HepG2 (cell line): ENCODE data around the gene HNRNPH3. TPM values are rescaled to one million over a fixed set of nuclear protein-coding genes. Genes with fewer than 3 reads are reported as not detected.
A peak's percentile ranks its signal among the peaks of the same experiment; 100 is the strongest.

Experiments
- ATAC-seq: fragments of 200-7000 bp; cut with Tn5 transposase; 3 replicates; pipeline ENCODE4 v1.9.1; 2020; ENCODE audit warnings: mild to moderate bottlenecking, moderate library complexity
- BruUV-seq: library from RNA; stranded (reverse); fragments of 400-500 nt; replicated peaks from 2 replicates; lab custom pipeline; 2021; lab: Mats Ljungman, UMichigan
- CTCF ChIA-PET: fragments of 300-600 bp; formaldehyde crosslinking; extraction: SDS; loops from one replicate; lab custom pipeline; 2021; ENCODE audit warnings: low total read pairs, inconsistent platforms, low intra/inter-chr PET ratio; lab: Yijun Ruan, JAX
- POLR2A ChIA-PET: fragments of 350-600 bp; sonication (Branson Sonifier 250); formaldehyde crosslinking; loops from one replicate; lab custom pipeline; 2020; ENCODE audit warnings: antibody characterized with exemption, inconsistent platforms; lab: Yijun Ruan, JAX
- DNase-seq: peaks from one replicate; pipeline ENCODE4 v3.0.0-alpha.2; 2015; ENCODE audit warnings: low spot score
- FAIRE-seq: peaks from 3 replicates; lab custom pipeline; 2011; peaks lifted over from hg19 to GRCh38; lab: Jason Lieb, UNC
- H2AFZ ChIP-seq: one replicate; pipeline ENCODE4 v1.6.1; 2011; ENCODE audit warnings: low read length, inconsistent platforms
- H3K27ac ChIP-seq: fragments of 300-600 bp; 3 replicates; pipeline ENCODE4 v1.8.0; 2011; ENCODE audit warnings: mixed run types, mild to moderate bottlenecking, mixed read lengths, low read length, inconsistent platforms; ENCODE audit not compliant: insufficient read depth; ENCODE audit errors: extremely low read length
- H3K27me3 ChIP-seq, 2 experiments: fragments of 200-600 bp in 1 of 2; 2 replicates in 1 of 2; 3 replicates in 1 of 2; pipeline versions ENCODE4 v1.6.0 to v1.8.0; 2011; ENCODE audit warnings: low read length in 2 of 2, mild to moderate bottlenecking in 2 of 2, moderate library complexity in 2 of 2, inconsistent platforms in 1 of 2; ENCODE audit not compliant: insufficient read depth in 2 of 2, control insufficient read depth in 1 of 2
- H3K36me3 ChIP-seq, 2 experiments: fragments of 200-600 bp in 1 of 2; replicated peaks in 1 of 2; 2 replicates in 1 of 2; 3 replicates in 1 of 2; pipeline versions ENCODE4 v1.5.1 to v1.8.0; 2011; ENCODE audit warnings: low read length in 2 of 2, inconsistent platforms in 1 of 2; ENCODE audit not compliant: insufficient read depth in 2 of 2, control insufficient read depth in 1 of 2
- H3K4me1 ChIP-seq: 2 replicates; pipeline ENCODE4 v1.5.1; 2012; ENCODE audit warnings: low read length, inconsistent platforms; ENCODE audit not compliant: insufficient read depth
- H3K4me2 ChIP-seq: 2 replicates; pipeline ENCODE4 v1.6.0; 2011; ENCODE audit warnings: low read depth, low read length, inconsistent platforms
- H3K4me3 ChIP-seq, 3 experiments: fragments of 200-600 bp in 1 of 3; sonication (generic), shearing (Covaris generic) in 1 of 3; replicated peaks in 1 of 3; 2 replicates each; pipeline ENCODE4 v1.5.1; 2011 to 2016; ENCODE audit warnings: low read length in 3 of 3, inconsistent platforms in 2 of 3, low read depth in 2 of 3, mild to moderate bottlenecking in 2 of 3, control low read depth in 1 of 3, mixed read lengths in 1 of 3; ENCODE audit not compliant: insufficient read depth in 1 of 3
- H3K79me2 ChIP-seq: one replicate; pipeline ENCODE4 v1.6.1; 2011; ENCODE audit warnings: low read length, inconsistent platforms; ENCODE audit not compliant: insufficient read depth
- H3K9ac ChIP-seq: 2 replicates; pipeline ENCODE4 v1.6.0; 2011; ENCODE audit warnings: mild to moderate bottlenecking, low read depth, low read length, inconsistent platforms; ENCODE audit not compliant: insufficient read depth
- H3K9me3 ChIP-seq: 2 replicates; pipeline ENCODE4 v1.5.1; 2012; ENCODE audit warnings: mild to moderate bottlenecking, low read length
- H4K20me1 ChIP-seq: 2 replicates; pipeline ENCODE4 v1.6.0; 2011; ENCODE audit warnings: inconsistent platforms, mild to moderate bottlenecking, low read length, moderate library complexity; ENCODE audit not compliant: insufficient read depth
- FIP1L1 ChIP-seq: fragments of 200-400 bp; formaldehyde crosslinking; IDR thresholded peaks from 2 replicates; pipeline ENCODE4 v1.6.1; 2018; ENCODE audit warnings: low read depth, mild to moderate bottlenecking, low read length, moderate library complexity, borderline replicate concordance; ENCODE audit not compliant: insufficient read depth
- MAF1 ChIP-seq: sonication (generic); formaldehyde crosslinking; IDR thresholded peaks from 2 replicates; pipeline ENCODE4 v1.5.0; 2020; ENCODE audit warnings: missing genetic modification reagents, borderline replicate concordance
- PRPF4 ChIP-seq: fragments of 200-400 bp; formaldehyde crosslinking; IDR thresholded peaks from 2 replicates; pipeline ENCODE4 v1.6.1; 2016; ENCODE audit warnings: low read length, low read depth; ENCODE audit not compliant: poor library complexity, severe bottlenecking
- PTBP1 ChIP-seq: fragments of 200-400 bp; formaldehyde crosslinking; IDR thresholded peaks from 2 replicates; pipeline ENCODE4 v1.6.1; 2018; ENCODE audit warnings: low read length, low read depth; ENCODE audit not compliant: poor library complexity, severe bottlenecking
- ZNF30 ChIP-seq: sonication (generic); formaldehyde crosslinking; IDR thresholded peaks from 2 replicates; pipeline ENCODE4 v1.5.0; 2020; ENCODE audit warnings: mild to moderate bottlenecking, missing genetic modification reagents
- ZNF383 ChIP-seq: sonication (generic); formaldehyde crosslinking; IDR thresholded peaks from 2 replicates; pipeline ENCODE4 v1.4.0; 2020; ENCODE audit warnings: missing genetic modification reagents, mild to moderate bottlenecking, borderline replicate concordance
- ZNF513 ChIP-seq: sonication (generic); formaldehyde crosslinking; conservative IDR thresholded peaks from 2 replicates; pipeline ENCODE4 v1.5.0; 2020; ENCODE audit warnings: missing genetic modification reagents
- ZSCAN22 ChIP-seq: sonication (generic); formaldehyde crosslinking; IDR thresholded peaks from 2 replicates; pipeline ENCODE4 v1.4.0; 2020; ENCODE audit warnings: mild to moderate bottlenecking, missing genetic modification reagents
- WGBS: methylation state at CpG from one replicate; pipeline ENCODE4 v1.1.6; 2017; ENCODE audit warnings: low lambda C conversion rate; 5-methylcytosine and 5-hydroxymethylcytosine counted together
- in situ Hi-C: cut with HindIII; loops from 2 replicates; pipeline ENCODE4 v1.10.0; 2017; ENCODE audit warnings: low pct_unique_long_range_greater_than_20kb; ENCODE audit not compliant: extremely low pct_ligation_motif_present
- intact Hi-C: fragments of 100-400 bp; cut with micrococcal nuclease; formaldehyde crosslinking; loops from one replicate; pipeline ENCODE4 v1.10.0; 2022; ENCODE audit not compliant: unreplicated experiment
- polyA plus RNA-seq, 8 experiments: library from polyadenylated mRNA; depleted of rRNA in 3 of 8; stranded (reverse) in 7 of 8; unstranded in 1 of 8; fragments of >200 nt; fragmentation: Illumina TruSeq in 4 of 8; extraction: Trizol in 4 of 8; gene quantifications; 2 replicates each; pipeline versions ENCODE4 v1.2.1 to v1.2.3, GENCODE V29; 2011 to 2016; ENCODE audit warnings: low read depth in 4 of 8, missing spikeins in 1 of 8, mixed read lengths in 1 of 8; ENCODE audit not compliant: insufficient read depth in 1 of 8
- total RNA-seq, 5 experiments: library from RNA; depleted of rRNA; stranded (reverse); fragments of >200 nt; fragmentation: Illumina TruSeq; extraction: Trizol; gene quantifications; 2 replicates each; pipeline ENCODE4 v1.2.3, GENCODE V29; 2016; ENCODE audit warnings: low read depth in 1 of 5
- TF ChIP-seq, protein P1 (sequence below): sonication (generic); formaldehyde crosslinking; IDR thresholded peaks from 2 replicates; pipeline ENCODE4 v1.5.1; 2020; ENCODE audit warnings: mild to moderate bottlenecking, moderate library complexity, missing genetic modification reagents

HNRNPH3 gene
- total and polyA plus RNA-seq, 2 of the 13 experiments (the other 11 are each of a cell fraction or from before 2014, with no cell fraction given), result 46.0 to 47.7 TPM

GRCh38 chr10:68330852-68331454 is 911 bp upstream of the HNRNPH3 start:
- BruUV-seq, result no TSS peak
- Histone ChIP-seq H3K9me3 (no peaks in the 10 kb centered on the region), H3K79me2 (peaks cover 41% of the 10 kb centered on the region), H3K4me2 (peak overlapping the region; percentile 79), H2AFZ (no peak overlapping the region), H4K20me1 (peaks cover 31% of the 10 kb centered on the region), H3K4me1 (peaks cover 43% of the 10 kb centered on the region), H3K4me3 (peak overlapping the region; percentile 90 to 98 (median 98); a peak in 5 of 6 replicates), H3K36me3 (no peaks in the 10 kb centered on the region; a peak in 1 of 5 replicates), H3K9ac (peak overlapping the region; percentile 98), H3K27me3 (no peaks in the 10 kb centered on the region; a peak in 1 of 5 replicates), H3K27ac (peak overlapping the region; percentile 95)
- TF ChIP-seq FIP1L1, result 0 out of 2 replicates have a peak, but pooled peaks have one; percentile 5
- TF ChIP-seq PRPF4, result peak; percentile 92
- TF ChIP-seq, protein P1, sequence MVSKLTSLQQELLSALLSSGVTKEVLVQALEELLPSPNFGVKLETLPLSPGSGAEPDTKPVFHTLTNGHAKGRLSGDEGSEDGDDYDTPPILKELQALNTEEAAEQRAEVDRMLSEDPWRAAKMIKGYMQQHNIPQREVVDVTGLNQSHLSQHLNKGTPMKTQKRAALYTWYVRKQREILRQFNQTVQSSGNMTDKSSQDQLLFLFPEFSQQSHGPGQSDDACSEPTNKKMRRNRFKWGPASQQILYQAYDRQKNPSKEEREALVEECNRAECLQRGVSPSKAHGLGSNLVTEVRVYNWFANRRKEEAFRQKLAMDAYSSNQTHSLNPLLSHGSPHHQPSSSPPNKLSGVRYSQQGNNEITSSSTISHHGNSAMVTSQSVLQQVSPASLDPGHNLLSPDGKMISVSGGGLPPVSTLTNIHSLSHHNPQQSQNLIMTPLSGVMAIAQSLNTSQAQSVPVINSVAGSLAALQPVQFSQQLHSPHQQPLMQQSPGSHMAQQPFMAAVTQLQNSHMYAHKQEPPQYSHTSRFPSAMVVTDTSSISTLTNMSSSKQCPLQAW (CRISPR knock-in tag), result 0 out of 2 replicates have a peak, but pooled peaks have one; percentile 1
- TF ChIP-seq MAF1 (CRISPR knock-in tag), result 0 out of 2 replicates have a peak, but pooled peaks have one; percentile 2
- no peak for TF ChIP-seq ZNF513
- 0 out of 2 replicates have a peak, but pooled peaks have one; percentile 4 for TF ChIP-seq ZNF30 (CRISPR knock-in tag)
- TF ChIP-seq ZSCAN22 (CRISPR knock-in tag), result no peak
- TF ChIP-seq PTBP1, result peak; percentile 3
- no peak for TF ChIP-seq ZNF383 (CRISPR knock-in tag)
- CTCF ChIA-PET, result no interaction called here
- 85% methylated on average over 28 of the region's 29 CpGs for WGBS
- FAIRE-seq (no peak), DNase-seq (no peak), ATAC-seq (no peak)
- POLR2A ChIA-PET, result interaction anchor here (0.8 to 2.1 kb wide), 9 partner anchors 9 to 546 kb away, joined by 4 to 7 read pairs (median 4); partner anchors contain the start of genes ATOH7 and RUFY2
- intact Hi-C loops (loop anchor here (2.0 kb wide), 1 partner anchor 60 kb away; no protein-coding TSS in a partner anchor), in situ Hi-C loops (no loop called here)
